ENCODE data around the gene PLCG2. TPM values are rescaled to one million over a fixed set of nuclear protein-coding genes. Genes with fewer than 3 reads are reported as not detected.

Gene PLCG2
- polyA plus RNA-seq, 1 donor from 2014 or later = not detected

DNA sequence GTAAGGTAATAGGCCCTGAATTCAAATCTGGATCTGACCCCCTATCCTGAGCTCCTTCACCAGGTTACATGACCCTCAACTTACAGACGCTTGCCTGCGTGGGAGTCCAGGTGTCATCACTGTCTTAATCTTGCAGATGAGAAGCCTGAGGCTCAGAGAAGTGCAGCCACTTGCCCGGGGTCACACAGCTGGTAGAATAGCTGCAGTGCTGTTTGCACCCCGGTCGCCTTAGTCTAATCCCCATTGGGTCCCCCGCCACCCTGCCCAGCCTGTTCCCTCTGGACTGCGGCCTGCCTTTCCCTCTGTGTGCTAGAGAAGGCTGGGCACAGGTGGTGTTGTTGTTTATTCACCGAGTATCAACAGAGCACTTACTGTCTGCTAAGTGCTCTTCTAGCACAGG, 125.2 kb downstream of the PLCG2 start:
- Histone ChIP-seq H2AFZ (ENCODE audit: low read depth, low read length) (no peak overlapping the region), H3K27me3 (ENCODE audit: insufficient read depth, low read depth, low read length) (no peaks in the 10 kb centered on the region), H3K4me2 (ENCODE audit: low read length) (no peak overlapping the region), H3K9ac (ENCODE audit: low read length) (no peak overlapping the region), H3F3A (ENCODE audit: insufficient read depth, low read length, poor library complexity, severe bottlenecking) (no peaks in the 10 kb centered on the region), H3K9me2 (ENCODE audit: insufficient read depth, low read length) (no peaks in the 10 kb centered on the region), H3K4me3 (ENCODE audit: low read length) (no peak overlapping the region), H3K79me2 (replicated peaks; ENCODE audit: insufficient read depth, low read length) (no peaks in the 10 kb centered on the region), H3K27ac (ENCODE audit: low read length) (no peak overlapping the region), H3K9me3 (ENCODE audit: low read length) (no peaks in the 10 kb centered on the region), H3K36me3 (ENCODE audit: insufficient read depth, low read length) (no peaks in the 10 kb centered on the region), H4K20me1 (ENCODE audit: insufficient read depth) (no peaks in the 10 kb centered on the region)
- no peak for TF ChIP-seq EP300 (conservative IDR thresholded peaks at IDR 0.05; ENCODE audit: poor library complexity, severe bottlenecking)

DNA sequence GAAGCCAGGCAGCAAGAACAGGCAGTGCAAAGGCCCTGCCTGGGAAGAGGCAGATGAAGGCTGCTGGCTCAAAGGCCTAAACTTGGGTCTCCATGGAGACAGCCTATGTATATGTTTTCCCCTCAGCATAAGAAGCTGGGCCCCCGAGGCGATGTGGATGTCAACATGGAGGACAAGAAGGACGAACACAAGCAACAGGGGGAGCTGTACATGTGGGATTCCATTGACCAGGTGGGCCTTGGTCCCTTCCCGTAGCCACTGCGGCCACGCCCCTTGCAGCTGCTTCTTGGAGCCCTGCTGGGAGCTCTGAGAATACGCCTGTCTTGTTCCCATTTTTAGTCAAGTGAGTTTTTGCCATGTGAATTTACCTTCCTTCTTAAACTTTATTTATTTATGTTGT, 126.2 kb downstream of the PLCG2 start:
- Histone ChIP-seq H3F3A (ENCODE audit: insufficient read depth, low read length, poor library complexity, severe bottlenecking) (no peaks in the 10 kb centered on the region), H3K9me3 (ENCODE audit: low read length) (no peaks in the 10 kb centered on the region), H2AFZ (ENCODE audit: low read depth, low read length) (no peak overlapping the region), H3K9ac (ENCODE audit: low read length) (no peak overlapping the region), H3K36me3 (ENCODE audit: insufficient read depth, low read length) (no peaks in the 10 kb centered on the region), H3K9me2 (ENCODE audit: insufficient read depth, low read length) (no peaks in the 10 kb centered on the region), H3K4me3 (ENCODE audit: low read length) (no peak overlapping the region), H4K20me1 (ENCODE audit: insufficient read depth) (no peaks in the 10 kb centered on the region), H3K27me3 (ENCODE audit: insufficient read depth, low read depth, low read length) (no peaks in the 10 kb centered on the region), H3K79me2 (replicated peaks; ENCODE audit: insufficient read depth, low read length) (no peaks in the 10 kb centered on the region), H3K27ac (ENCODE audit: low read length) (no peak overlapping the region), H3K4me2 (ENCODE audit: low read length) (no peak overlapping the region)
- no peak for TF ChIP-seq EZH2 (IDR thresholded peaks at IDR 0.05; ENCODE audit: borderline replicate concordance, insufficient read depth, low read length, poor library complexity, severe bottlenecking)
- no peak for TF ChIP-seq RAD21 (conservative IDR thresholded peaks at IDR 0.05)
- no peak for TF ChIP-seq MXI1 (conservative IDR thresholded peaks at IDR 0.05; ENCODE audit: poor library complexity, severe bottlenecking)
- no peak for TF ChIP-seq TAF1 (IDR thresholded peaks at IDR 0.05; ENCODE audit: low read depth)
- TF ChIP-seq EP300 (conservative IDR thresholded peaks at IDR 0.05; ENCODE audit: poor library complexity, severe bottlenecking) = no peak
- TF ChIP-seq SMC3 (conservative IDR thresholded peaks at IDR 0.05; ENCODE audit: poor library complexity) = no peak
- TF ChIP-seq, protein P1, sequence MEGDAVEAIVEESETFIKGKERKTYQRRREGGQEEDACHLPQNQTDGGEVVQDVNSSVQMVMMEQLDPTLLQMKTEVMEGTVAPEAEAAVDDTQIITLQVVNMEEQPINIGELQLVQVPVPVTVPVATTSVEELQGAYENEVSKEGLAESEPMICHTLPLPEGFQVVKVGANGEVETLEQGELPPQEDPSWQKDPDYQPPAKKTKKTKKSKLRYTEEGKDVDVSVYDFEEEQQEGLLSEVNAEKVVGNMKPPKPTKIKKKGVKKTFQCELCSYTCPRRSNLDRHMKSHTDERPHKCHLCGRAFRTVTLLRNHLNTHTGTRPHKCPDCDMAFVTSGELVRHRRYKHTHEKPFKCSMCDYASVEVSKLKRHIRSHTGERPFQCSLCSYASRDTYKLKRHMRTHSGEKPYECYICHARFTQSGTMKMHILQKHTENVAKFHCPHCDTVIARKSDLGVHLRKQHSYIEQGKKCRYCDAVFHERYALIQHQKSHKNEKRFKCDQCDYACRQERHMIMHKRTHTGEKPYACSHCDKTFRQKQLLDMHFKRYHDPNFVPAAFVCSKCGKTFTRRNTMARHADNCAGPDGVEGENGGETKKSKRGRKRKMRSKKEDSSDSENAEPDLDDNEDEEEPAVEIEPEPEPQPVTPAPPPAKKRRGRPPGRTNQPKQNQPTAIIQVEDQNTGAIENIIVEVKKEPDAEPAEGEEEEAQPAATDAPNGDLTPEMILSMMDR (IDR thresholded peaks at IDR 0.05; ENCODE audit: poor library complexity, severe bottlenecking) = no peak
- TF ChIP-seq POLR2AphosphoS5 (IDR thresholded peaks at IDR 0.05) = no peak
- TF ChIP-seq, protein P2, sequence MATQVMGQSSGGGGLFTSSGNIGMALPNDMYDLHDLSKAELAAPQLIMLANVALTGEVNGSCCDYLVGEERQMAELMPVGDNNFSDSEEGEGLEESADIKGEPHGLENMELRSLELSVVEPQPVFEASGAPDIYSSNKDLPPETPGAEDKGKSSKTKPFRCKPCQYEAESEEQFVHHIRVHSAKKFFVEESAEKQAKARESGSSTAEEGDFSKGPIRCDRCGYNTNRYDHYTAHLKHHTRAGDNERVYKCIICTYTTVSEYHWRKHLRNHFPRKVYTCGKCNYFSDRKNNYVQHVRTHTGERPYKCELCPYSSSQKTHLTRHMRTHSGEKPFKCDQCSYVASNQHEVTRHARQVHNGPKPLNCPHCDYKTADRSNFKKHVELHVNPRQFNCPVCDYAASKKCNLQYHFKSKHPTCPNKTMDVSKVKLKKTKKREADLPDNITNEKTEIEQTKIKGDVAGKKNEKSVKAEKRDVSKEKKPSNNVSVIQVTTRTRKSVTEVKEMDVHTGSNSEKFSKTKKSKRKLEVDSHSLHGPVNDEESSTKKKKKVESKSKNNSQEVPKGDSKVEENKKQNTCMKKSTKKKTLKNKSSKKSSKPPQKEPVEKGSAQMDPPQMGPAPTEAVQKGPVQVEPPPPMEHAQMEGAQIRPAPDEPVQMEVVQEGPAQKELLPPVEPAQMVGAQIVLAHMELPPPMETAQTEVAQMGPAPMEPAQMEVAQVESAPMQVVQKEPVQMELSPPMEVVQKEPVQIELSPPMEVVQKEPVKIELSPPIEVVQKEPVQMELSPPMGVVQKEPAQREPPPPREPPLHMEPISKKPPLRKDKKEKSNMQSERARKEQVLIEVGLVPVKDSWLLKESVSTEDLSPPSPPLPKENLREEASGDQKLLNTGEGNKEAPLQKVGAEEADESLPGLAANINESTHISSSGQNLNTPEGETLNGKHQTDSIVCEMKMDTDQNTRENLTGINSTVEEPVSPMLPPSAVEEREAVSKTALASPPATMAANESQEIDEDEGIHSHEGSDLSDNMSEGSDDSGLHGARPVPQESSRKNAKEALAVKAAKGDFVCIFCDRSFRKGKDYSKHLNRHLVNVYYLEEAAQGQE (IDR thresholded peaks at IDR 0.05; ENCODE audit: borderline replicate concordance) = no peak

DNA sequence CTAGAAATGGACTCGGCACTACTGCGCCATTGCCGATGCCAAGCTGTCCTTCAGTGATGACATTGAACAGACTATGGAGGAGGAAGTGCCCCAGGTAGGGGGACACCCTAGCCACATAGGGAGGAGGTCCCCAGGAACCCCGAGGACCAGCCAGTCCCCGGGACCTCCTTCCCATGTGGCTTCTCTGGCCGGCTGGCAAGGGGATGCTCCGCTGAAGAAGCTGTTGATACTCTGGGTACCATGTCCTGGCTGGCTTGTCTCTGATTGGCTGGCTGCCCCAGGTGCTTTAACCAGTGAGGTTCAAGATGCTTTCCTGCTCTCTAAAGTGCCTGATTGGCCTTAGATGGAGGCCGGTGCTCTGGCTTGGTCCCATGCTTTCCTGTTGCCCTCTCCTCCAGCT, 128.6 kb downstream of the PLCG2 start:
- H3K79me2 ChIP-seq (replicated peaks; ENCODE audit: insufficient read depth, low read length) = no peaks in the 10 kb centered on the region
- H4K20me1 ChIP-seq (ENCODE audit: insufficient read depth) = no peaks in the 10 kb centered on the region
- H2AFZ ChIP-seq (ENCODE audit: low read depth, low read length) = no peak overlapping the region
- H3K4me2 ChIP-seq (ENCODE audit: low read length) = no peak overlapping the region
- TF ChIP-seq EZH2 (IDR thresholded peaks at IDR 0.05; ENCODE audit: borderline replicate concordance, insufficient read depth, low read length, poor library complexity, severe bottlenecking) (no peak), EP300 (conservative IDR thresholded peaks at IDR 0.05; ENCODE audit: poor library complexity, severe bottlenecking) (no peak), RAD21 (conservative IDR thresholded peaks at IDR 0.05) (no peak), POLR2AphosphoS5 (IDR thresholded peaks at IDR 0.05) (no peak), MXI1 (conservative IDR thresholded peaks at IDR 0.05; ENCODE audit: poor library complexity, severe bottlenecking) (no peak), SMC3 (conservative IDR thresholded peaks at IDR 0.05; ENCODE audit: poor library complexity) (no peak), TAF1 (IDR thresholded peaks at IDR 0.05; ENCODE audit: low read depth) (no peak)
- TF ChIP-seq, protein P1 (IDR thresholded peaks at IDR 0.05; ENCODE audit: poor library complexity, severe bottlenecking) = no peak
- TF ChIP-seq, protein P2 (IDR thresholded peaks at IDR 0.05; ENCODE audit: borderline replicate concordance) = no peak
- H3K9me2 ChIP-seq (ENCODE audit: insufficient read depth, low read length) = no peaks in the 10 kb centered on the region
- H3K36me3 ChIP-seq (ENCODE audit: insufficient read depth, low read length) = no peaks in the 10 kb centered on the region
- H3K9me3 ChIP-seq (ENCODE audit: low read length) = no peaks in the 10 kb centered on the region
- H3F3A ChIP-seq (ENCODE audit: insufficient read depth, low read length, poor library complexity, severe bottlenecking) = no peaks in the 10 kb centered on the region
- no peak overlapping the region for H3K4me3 ChIP-seq (ENCODE audit: low read length)
- no peak overlapping the region for H3K27ac ChIP-seq (ENCODE audit: low read length)
- H3K27me3 ChIP-seq (ENCODE audit: insufficient read depth, low read depth, low read length) = no peaks in the 10 kb centered on the region
- no peak overlapping the region for H3K9ac ChIP-seq (ENCODE audit: low read length)
